Pulmonary artery endothelial cell (primary cell): ENCODE data around the gene MAG. TPM values are rescaled to one million over a fixed set of nuclear protein-coding genes. Genes with fewer than 3 reads are reported as not detected.

Experiments
- DNase-seq: peaks from one replicate; pipeline ENCODE4 v3.0.0-alpha.2; 2011; ENCODE audit warnings: low read depth, low spot score
- total RNA-seq: library from RNA; depleted of rRNA; stranded (reverse); fragments of >200 nt; gene quantifications from 2 replicates; pipeline ENCODE4 v1.2.3, GENCODE V29; 2014

The MAG gene
- total RNA-seq, 1 donor from 2014 or later: not detected

GRCh38 chr19:35316560-35316959, 24.6 kb downstream of the MAG start:
- no peak for DNase-seq

- no peak for DNase-seq
Observed at GRCh38 chr19:35317464-35318043, 25.6 kb downstream of the MAG start.

DNA sequence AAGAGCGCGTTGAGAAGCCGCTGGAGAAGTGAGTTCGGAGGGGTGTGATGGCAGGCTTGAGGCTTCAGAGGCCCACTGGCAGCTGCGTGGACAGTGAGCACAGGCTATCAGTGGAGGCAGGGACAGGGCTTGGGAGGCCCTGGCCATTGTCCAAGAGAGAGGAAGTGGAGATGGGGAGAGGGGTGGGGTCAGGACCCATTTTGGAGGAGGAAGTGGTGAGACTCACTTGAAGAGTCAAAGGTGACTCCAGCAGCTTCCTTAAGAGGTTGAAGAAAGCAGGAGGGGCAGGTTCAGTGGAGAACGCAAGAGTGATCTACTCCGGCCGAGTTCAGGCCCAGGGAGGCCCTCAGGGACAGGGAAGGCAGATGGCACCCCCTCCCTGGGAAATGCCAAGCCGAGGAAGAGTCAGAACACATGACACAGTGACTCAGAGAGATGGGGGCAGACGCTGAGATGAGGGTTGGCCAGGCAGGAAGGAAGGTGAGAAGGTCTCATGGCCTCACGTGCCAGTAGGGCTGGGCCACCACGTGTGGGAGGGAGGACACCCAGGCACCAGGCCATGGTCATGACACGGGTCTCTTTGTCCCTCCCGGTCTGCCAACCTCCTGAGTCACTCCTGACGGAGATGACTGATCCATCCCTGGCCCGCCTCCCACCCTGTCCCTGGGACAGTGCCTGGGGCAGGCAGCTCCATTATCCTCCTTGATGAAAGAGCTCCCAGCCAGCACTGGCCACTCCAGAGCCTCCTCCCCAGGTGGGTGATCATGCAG, 26.9 kb downstream of the MAG start:
- peak; percentile 27 for DNase-seq

- DNase-seq: no peak
Observed at GRCh38 chr19:35320065-35320713, 28.2 kb downstream of the MAG start.

- no peak for DNase-seq
Observed at GRCh38 chr19:35321291-35321690, 29.3 kb downstream of the MAG start.

GRCh38 chr19:35322014-35322413, 30.1 kb downstream of the MAG start:
- DNase-seq: no peak

GRCh38 chr19:35327642-35328041, 35.7 kb downstream of the MAG start:
- DNase-seq: no peak

DNA sequence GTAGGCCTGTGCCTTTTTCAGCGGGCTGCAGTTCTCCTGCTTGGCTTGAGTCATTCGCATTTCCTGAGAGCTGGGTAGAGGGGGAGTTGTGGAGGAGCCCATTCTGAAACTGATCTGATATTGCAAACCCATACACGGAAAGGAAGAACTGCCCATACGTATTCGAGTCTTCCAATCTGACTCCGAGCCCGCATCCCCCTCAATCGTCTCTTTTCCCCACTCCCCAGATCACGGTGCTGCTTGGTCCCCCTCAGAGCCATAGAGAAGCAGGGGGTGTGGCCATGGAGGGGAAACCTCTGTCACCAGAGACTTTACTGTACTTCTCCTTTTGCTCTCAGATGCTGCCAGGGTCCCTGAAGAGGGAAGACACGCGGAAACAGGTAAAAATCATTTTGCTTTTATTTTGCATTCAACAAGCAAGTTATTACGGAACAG, 36.9 kb downstream of the MAG start, which contains the start of gene CD22:
Gene CD22 (plus strand): TSS at position 337 of the 435 bp plus-strand sequence. CDS start 2,854 bp downstream, outside the sequence.
- DNase-seq: no peak

DNA sequence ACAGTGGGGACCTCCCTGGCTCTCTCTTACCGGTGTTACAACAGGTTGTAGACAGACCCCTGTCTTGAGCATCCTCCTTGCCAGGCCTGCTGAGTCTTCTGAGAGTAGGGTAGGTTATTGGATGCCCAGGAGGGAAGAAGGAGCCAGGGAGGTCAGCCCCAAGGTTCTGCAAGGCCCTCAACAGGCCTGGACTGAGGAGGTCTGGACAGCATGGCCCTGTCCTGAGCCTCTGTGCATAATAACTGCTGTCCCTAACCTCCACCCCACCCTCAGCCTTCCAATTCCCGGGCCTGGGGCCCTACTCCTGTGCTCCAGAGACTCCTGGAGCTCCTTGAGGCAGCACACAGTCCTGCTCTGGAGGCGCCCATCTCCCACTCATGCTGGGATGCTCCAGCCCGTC, 37.4 kb downstream of the MAG start:
- DNase-seq: no peak

DNA sequence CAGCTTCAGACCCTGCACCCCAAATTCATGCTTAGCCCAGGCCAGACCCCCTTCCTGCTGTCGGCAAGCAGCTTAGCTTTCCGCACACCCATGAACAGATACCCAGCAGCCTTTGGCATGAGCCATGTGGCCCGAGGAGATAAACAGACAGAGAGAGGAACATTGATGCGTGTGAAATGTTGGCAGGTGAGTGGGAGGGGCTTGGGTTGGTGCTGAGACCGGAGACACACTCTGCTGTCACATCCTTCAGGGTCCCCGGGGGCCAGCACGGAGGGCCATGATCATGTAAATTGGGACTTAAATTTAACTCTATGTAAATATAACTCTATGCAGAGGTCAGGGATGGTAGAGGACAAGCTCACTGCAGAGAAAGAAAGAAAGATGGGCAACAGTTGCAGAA, 38.5 kb downstream of the MAG start:
- DNase-seq: no peak

- DNase-seq: no peak
Observed at GRCh38 chr19:35331551-35332214, 39.7 kb downstream of the MAG start.

DNA sequence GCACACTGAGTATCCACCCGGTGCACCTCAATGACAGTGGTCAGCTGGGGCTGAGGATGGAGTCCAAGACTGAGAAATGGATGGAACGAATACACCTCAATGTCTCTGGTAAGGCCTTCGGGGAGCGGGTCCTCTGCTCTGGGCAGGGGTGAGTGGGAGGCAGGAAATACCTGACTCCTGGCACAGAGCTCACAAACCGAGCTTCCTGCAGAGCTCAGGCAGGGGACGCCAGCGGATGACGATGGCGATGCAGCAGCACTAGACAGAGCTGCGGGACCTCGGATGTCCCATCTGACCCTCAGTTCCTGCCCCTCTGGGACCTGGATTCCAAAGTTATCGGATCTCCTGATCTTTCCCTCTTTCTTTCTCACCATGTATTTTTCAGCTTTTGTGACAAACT, 40.9 kb downstream of the MAG start:
- DNase-seq: no peak

DNA sequence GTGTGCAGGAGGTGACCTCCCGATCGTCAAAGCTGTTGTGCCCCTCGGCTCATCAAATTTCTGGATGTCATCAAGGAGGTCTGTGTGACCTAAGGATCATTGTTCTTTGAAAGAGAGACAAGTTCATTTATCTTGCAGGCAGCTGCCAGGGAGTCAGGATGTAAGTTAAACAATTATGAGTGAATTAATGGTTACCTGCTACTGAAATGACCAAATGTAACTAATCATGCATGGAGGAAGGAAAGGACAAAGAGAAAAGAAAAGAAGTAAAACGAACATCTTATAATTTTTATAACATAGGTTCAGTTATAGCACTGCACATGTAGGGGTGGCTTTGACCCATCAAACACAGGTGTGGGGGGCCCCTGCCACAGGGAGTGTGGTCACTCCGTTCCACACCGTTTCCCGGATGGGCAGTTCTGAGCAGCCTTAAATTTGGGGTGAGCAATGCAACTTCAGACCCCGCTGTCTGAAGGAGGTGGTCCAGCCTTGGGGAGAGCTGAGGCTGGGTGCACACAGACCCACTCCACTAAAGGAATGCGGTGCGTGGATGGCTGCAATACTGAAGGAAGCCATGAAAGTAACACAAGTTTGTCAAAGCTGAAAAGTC, 42.3 kb downstream of the MAG start:
- DNase-seq: no peak

- no peak for DNase-seq
Observed at GRCh38 chr19:35336166-35336955, 44.4 kb downstream of the MAG start.

DNA sequence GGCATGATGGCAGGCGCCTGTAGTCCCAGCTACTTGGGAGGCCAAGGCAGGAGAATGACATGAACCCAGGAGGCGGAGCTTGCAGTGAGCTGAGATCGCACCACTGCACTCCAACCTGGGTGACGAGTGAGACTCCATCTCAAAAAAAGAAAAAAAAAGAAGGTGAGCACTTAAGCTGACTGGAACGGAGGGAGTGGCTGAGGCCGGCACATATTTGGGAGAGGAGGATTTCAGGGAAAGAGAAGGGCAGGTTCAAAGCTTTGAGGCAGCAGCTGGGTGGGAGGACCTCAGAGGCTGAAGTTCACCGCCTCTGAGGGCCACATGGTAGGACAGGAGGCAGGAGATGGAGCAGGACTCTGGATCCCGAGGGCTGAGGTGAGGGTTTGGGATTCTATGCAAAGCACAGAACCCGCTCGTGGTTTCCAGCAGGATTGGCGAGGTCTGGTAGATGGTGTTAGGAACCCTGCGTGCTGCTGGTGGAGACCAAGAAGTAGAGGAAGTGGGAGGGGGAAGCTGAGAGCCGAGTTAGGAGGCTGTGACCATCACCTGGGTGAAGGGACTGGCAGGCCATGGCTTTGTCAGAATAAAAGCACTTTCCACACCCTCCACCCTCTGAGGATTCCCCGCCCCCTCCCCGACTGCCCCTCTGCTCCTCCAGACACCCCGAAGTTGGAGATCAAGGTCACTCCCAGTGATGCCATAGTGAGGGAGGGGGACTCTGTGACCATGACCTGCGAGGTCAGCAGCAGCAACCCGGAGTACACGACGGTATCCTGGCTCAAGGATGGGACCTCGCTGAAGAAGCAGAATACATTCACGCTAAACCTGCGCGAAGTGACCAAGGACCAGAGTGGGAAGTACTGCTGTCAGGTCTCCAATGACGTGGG, 45.4 kb downstream of the MAG start:
- DNase-seq: no peak

DNA sequence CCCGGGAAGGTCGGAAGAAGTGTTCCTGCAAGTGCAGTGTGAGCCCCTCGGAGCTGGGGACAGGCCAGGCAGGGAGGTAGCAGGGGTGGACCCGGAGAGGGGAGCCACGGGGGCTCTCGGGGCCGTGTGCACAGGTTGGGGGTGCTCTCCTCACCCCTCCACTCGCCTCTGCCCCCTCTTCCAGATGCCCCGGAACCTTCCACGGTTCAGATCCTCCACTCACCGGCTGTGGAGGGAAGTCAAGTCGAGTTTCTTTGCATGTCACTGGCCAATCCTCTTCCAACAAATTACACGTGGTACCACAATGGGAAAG, 46.0 kb downstream of the MAG start:
- DNase-seq: no peak

- no peak for DNase-seq
Observed at GRCh38 chr19:35340431-35340830, 48.5 kb downstream of the MAG start.

DNA sequence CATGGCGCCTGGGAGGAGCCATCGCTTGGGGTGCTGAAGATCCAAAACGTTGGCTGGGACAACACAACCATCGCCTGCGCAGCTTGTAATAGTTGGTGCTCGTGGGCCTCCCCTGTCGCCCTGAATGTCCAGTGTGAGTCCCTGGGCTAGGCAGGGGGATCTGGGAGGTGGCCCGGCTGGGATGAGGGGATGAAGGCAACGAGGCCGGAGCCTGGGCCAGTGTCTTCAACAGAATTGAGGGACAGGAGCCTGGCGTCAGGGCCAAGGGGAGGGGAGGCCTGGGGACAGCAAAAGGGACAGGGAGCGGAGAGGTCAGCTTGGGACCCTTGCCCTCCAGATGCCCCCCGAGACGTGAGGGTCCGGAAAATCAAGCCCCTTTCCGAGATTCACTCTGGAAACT, 49.0 kb downstream of the MAG start:
- DNase-seq: no peak

- no peak for DNase-seq
Observed at GRCh38 chr19:35341565-35342225, 49.7 kb downstream of the MAG start.
